Neural cell (in vitro differentiated cells): ENCODE results near the gene TECTB. TPM values are rescaled to one million over a fixed set of nuclear protein-coding genes. Genes with fewer than 3 reads are reported as not detected.

Experiments
- H2AFZ ChIP-seq: fragments of 200-600, 300-800 bp; sonication (generic), shearing (Covaris generic); 2 replicates; pipeline ENCODE4 v1.6.0; 2014; ENCODE audit warnings: low read depth, mild to moderate bottlenecking, antibody characterized with exemption, low read length, moderate library complexity
- H3F3A ChIP-seq: fragments of 200-600 bp; shearing (Covaris generic); 2 replicates; pipeline ENCODE4 v1.6.1; 2016; ENCODE audit warnings: mild to moderate bottlenecking, moderate library complexity, mixed read lengths, antibody characterized with exemption, low read length; ENCODE audit not compliant: insufficient read depth, poor library complexity, severe bottlenecking
- H3K27ac ChIP-seq: fragments of 200-600, 300-800 bp; sonication (generic), shearing (Covaris generic); 2 replicates; pipeline ENCODE4 v1.5.1; 2014; ENCODE audit warnings: mild to moderate bottlenecking, low read length, moderate library complexity
- H3K27me3 ChIP-seq: fragments of 300-800, 200-600 bp; sonication (generic), shearing (Covaris generic); 2 replicates; pipeline ENCODE4 v1.6.0; 2014; ENCODE audit warnings: mild to moderate bottlenecking, low read depth, low read length, moderate library complexity; ENCODE audit not compliant: insufficient read depth
- H3K36me3 ChIP-seq: fragments of 300-800, 200-600 bp; sonication (generic), shearing (Covaris generic); 2 replicates; pipeline ENCODE4 v1.5.1; 2014; ENCODE audit warnings: mild to moderate bottlenecking, antibody characterized with exemption, low read length, moderate library complexity; ENCODE audit not compliant: insufficient read depth
- H3K4me2 ChIP-seq: fragments of 300-800, 200-600 bp; sonication (generic), shearing (Covaris generic); 2 replicates; pipeline ENCODE4 v1.6.0; 2014; ENCODE audit warnings: mild to moderate bottlenecking, low read length
- H3K4me3 ChIP-seq: fragments of 300-800, 200-600 bp; sonication (generic), shearing (Covaris generic); 2 replicates; pipeline ENCODE4 v1.5.1; 2014; ENCODE audit warnings: mild to moderate bottlenecking, low read length, moderate library complexity
- H3K79me2 ChIP-seq: fragments of 200-600 bp; shearing (Covaris generic); replicated peaks from 2 replicates; pipeline ENCODE4 v1.6.0; 2014; ENCODE audit warnings: mild to moderate bottlenecking, low read length, moderate library complexity; ENCODE audit not compliant: insufficient read depth
- H3K9ac ChIP-seq: fragments of 300-800, 200-600 bp; sonication (generic), shearing (Covaris generic); 2 replicates; pipeline ENCODE4 v1.6.1; 2016; ENCODE audit warnings: mild to moderate bottlenecking, low read length, mixed read lengths
- H3K9me2 ChIP-seq: fragments of 200-600 bp; shearing (Covaris generic); 2 replicates; pipeline ENCODE4 v1.6.1; 2016; ENCODE audit warnings: mild to moderate bottlenecking, low read length, mixed read lengths; ENCODE audit not compliant: insufficient read depth
- H3K9me3 ChIP-seq: fragments of 200-600, 300-800 bp; sonication (generic), shearing (Covaris generic); 2 replicates; pipeline ENCODE4 v1.6.1; 2016; ENCODE audit warnings: mild to moderate bottlenecking, mixed run types, low read length, moderate library complexity, mixed read lengths
- H4K20me1 ChIP-seq: fragments of 200-600 bp; shearing (Covaris generic); 2 replicates; pipeline ENCODE4 v1.6.1; 2016; ENCODE audit warnings: mild to moderate bottlenecking, mixed run types; ENCODE audit not compliant: insufficient read depth
- CTCF ChIP-seq: fragments of 450-650 bp; IDR thresholded peaks from 2 replicates; pipeline ENCODE4 v1.5.1; 2014; ENCODE audit warnings: antibody characterized with exemption, mild to moderate bottlenecking, moderate library complexity; ENCODE audit not compliant: poor library complexity, severe bottlenecking
- EP300 ChIP-seq: fragments of 450-650 bp; conservative IDR thresholded peaks from 2 replicates; pipeline ENCODE4 v1.6.1; 2014; ENCODE audit warnings: antibody characterized with exemption, mild to moderate bottlenecking, moderate library complexity; ENCODE audit not compliant: poor library complexity, severe bottlenecking
- EZH2 ChIP-seq: fragments of 200-600, 300-800 bp; shearing (Covaris generic), sonication (generic); IDR thresholded peaks from 2 replicates; pipeline ENCODE4 v1.6.1; 2014; ENCODE audit warnings: antibody characterized with exemption, low read length, borderline replicate concordance, mild to moderate bottlenecking; ENCODE audit not compliant: insufficient read depth, poor library complexity, severe bottlenecking
- POLR2AphosphoS5 ChIP-seq: IDR thresholded peaks from 2 replicates; pipeline ENCODE4 v1.6.1; 2012
- RAD21 ChIP-seq: fragments of 450-650 bp; conservative IDR thresholded peaks from 2 replicates; pipeline ENCODE4 v1.6.1; 2014; ENCODE audit warnings: antibody characterized with exemption, mild to moderate bottlenecking, moderate library complexity
- REST ChIP-seq: IDR thresholded peaks from 2 replicates; pipeline ENCODE4 v1.6.1; 2012; ENCODE audit warnings: borderline replicate concordance
- SMC3 ChIP-seq: fragments of 450-650 bp; conservative IDR thresholded peaks from 2 replicates; pipeline ENCODE4 v1.6.1; 2014; ENCODE audit warnings: antibody characterized with exemption, mild to moderate bottlenecking, moderate library complexity; ENCODE audit not compliant: poor library complexity
- TAF1 ChIP-seq: IDR thresholded peaks from 2 replicates; pipeline ENCODE4 v1.6.1; 2012; ENCODE audit warnings: low read depth
- polyA plus RNA-seq: library from polyadenylated mRNA; depleted of rRNA; stranded (reverse); fragments of >200 nt; gene quantifications from 2 replicates; pipeline ENCODE4 v1.2.3, GENCODE V29; 2014

Gene TECTB
- polyA plus RNA-seq, 1 donor from 2014 or later, result not detected

GRCh38 chr10:112259688-112260087 is 23.5 kb upstream of the TECTB start:
- Histone ChIP-seq H3K9me3 (no peaks in the 10 kb centered on the region), H3K79me2 (no peaks in the 10 kb centered on the region), H3K27me3 (no peaks in the 10 kb centered on the region), H2AFZ (no peak overlapping the region), H3K27ac (no peak overlapping the region), H3K4me3 (no peak overlapping the region), H3K9me2 (no peaks in the 10 kb centered on the region), H3K4me2 (no peak overlapping the region), H3K36me3 (no peaks in the 10 kb centered on the region), H3K9ac (no peak overlapping the region), H3F3A (no peaks in the 10 kb centered on the region), H4K20me1 (no peaks in the 10 kb centered on the region)
- no peak for TF ChIP-seq TAF1
- TF ChIP-seq EP300, result no peak
- TF ChIP-seq POLR2AphosphoS5, result no peak
- TF ChIP-seq RAD21, result no peak
- no peak for TF ChIP-seq CTCF

- H3K9me3 ChIP-seq, result no peaks in the 10 kb centered on the region
- H3K9ac ChIP-seq, result no peak overlapping the region
- H3K27ac ChIP-seq, result no peak overlapping the region
- H2AFZ ChIP-seq, result no peak overlapping the region
- no peaks in the 10 kb centered on the region for H3F3A ChIP-seq
- no peak for TF ChIP-seq SMC3
- no peak for TF ChIP-seq REST
- TF ChIP-seq CTCF, result no peak
- TF ChIP-seq EZH2, result no peak
- no peak for TF ChIP-seq TAF1
- H4K20me1 ChIP-seq, result no peaks in the 10 kb centered on the region
- no peaks in the 10 kb centered on the region for H3K27me3 ChIP-seq
- no peaks in the 10 kb centered on the region for H3K9me2 ChIP-seq
- no peak overlapping the region for H3K4me3 ChIP-seq
- no peak overlapping the region for H3K4me2 ChIP-seq
- H3K79me2 ChIP-seq, result no peaks in the 10 kb centered on the region
- H3K36me3 ChIP-seq, result no peaks in the 10 kb centered on the region
Observed at GRCh38 chr10:112260831-112261230, 22.4 kb upstream of the TECTB start.
